WTC11 (cell line): Measurements from ENCODE around the gene CHKA. TPM values are rescaled to one million over a fixed set of nuclear protein-coding genes. Genes with fewer than 3 reads are reported as not detected.

Source experiments
- ATAC-seq: fragments of 200-7000 bp; cut with Tn5 transposase; 2 replicates; pipeline ENCODE4 v1.10.0; 2021; ENCODE audit warnings: mild to moderate bottlenecking, moderate library complexity
- CTCF ChIA-PET: fragments of 300-600 bp; sonication (Branson Sonifier 250); formaldehyde crosslinking; loops from one replicate; lab custom pipeline; 2021; ENCODE audit warnings: antibody characterized with exemption; lab: Charles Lee
- POLR2A ChIA-PET: fragments of 350-600 bp; sonication (Branson Sonifier 250); formaldehyde crosslinking; loops from one replicate; lab custom pipeline; 2021; ENCODE audit warnings: antibody characterized with exemption; lab: Charles Lee
- DNase-seq: peaks from one replicate; pipeline ENCODE4 v3.0.0; 2021; ENCODE audit warnings: low spot score
- H3K27ac Mint-ChIP-seq: 2 replicates; pipeline ENCODE4 v1.8.0; 2021; ENCODE audit warnings: mixed read lengths
- H3K27me3 Mint-ChIP-seq: 2 replicates; pipeline ENCODE4 v1.8.0; 2021; ENCODE audit warnings: low read depth, mild to moderate bottlenecking, moderate library complexity, mixed read lengths
- H3K36me3 Mint-ChIP-seq: 2 replicates; pipeline ENCODE4 v1.8.0; 2021; ENCODE audit warnings: mixed read lengths
- H3K4me1 Mint-ChIP-seq: 2 replicates; pipeline ENCODE4 v1.8.0; 2022; ENCODE audit warnings: mixed read lengths
- H3K4me3 Mint-ChIP-seq: 2 replicates; pipeline ENCODE4 v1.8.0; 2021; ENCODE audit warnings: mild to moderate bottlenecking, moderate library complexity, mixed read lengths
- H3K9me3 Mint-ChIP-seq: 2 replicates; pipeline ENCODE4 v1.8.0; 2021; ENCODE audit warnings: mixed read lengths
- CBFB ChIP-seq: sonication (generic); formaldehyde crosslinking; IDR thresholded peaks from 2 replicates; pipeline ENCODE4 v1.8.1; 2022; ENCODE audit warnings: mild to moderate bottlenecking, low read depth, missing genetic modification reagents
- ELF4 ChIP-seq: sonication (generic); formaldehyde crosslinking; IDR thresholded peaks from 2 replicates; pipeline ENCODE4 v1.8.1; 2022; ENCODE audit warnings: low read depth, mild to moderate bottlenecking, moderate library complexity, missing genetic modification reagents
- FOXJ3 ChIP-seq: sonication (generic); formaldehyde crosslinking; IDR thresholded peaks from 2 replicates; pipeline ENCODE4 v1.9.0; 2021; ENCODE audit warnings: missing genetic modification reagents, mild to moderate bottlenecking, borderline replicate concordance
- GABPB1 ChIP-seq: sonication (generic); formaldehyde crosslinking; IDR thresholded peaks from 2 replicates; pipeline ENCODE4 v1.8.1; 2023; ENCODE audit warnings: mild to moderate bottlenecking, missing genetic modification reagents
- TEAD4 ChIP-seq: sonication (generic); formaldehyde crosslinking; IDR thresholded peaks from 2 replicates; pipeline ENCODE4 v1.8.0; 2022; ENCODE audit warnings: mild to moderate bottlenecking, missing genetic modification reagents
- TP53 ChIP-seq: sonication (generic); formaldehyde crosslinking; IDR thresholded peaks from 2 replicates; pipeline ENCODE4 v1.8.1; 2023; ENCODE audit warnings: mild to moderate bottlenecking, missing genetic modification reagents
- ZNF121 ChIP-seq: sonication (generic); formaldehyde crosslinking; IDR thresholded peaks from 2 replicates; pipeline ENCODE4 v1.8.0; 2023; ENCODE audit warnings: missing genetic modification reagents
- ZNF138 ChIP-seq: sonication (generic); formaldehyde crosslinking; conservative IDR thresholded peaks from 2 replicates; pipeline ENCODE4 v1.8.1; 2022; ENCODE audit warnings: mild to moderate bottlenecking, moderate library complexity, missing genetic modification reagents
- total RNA-seq: library from RNA; stranded (reverse); gene quantifications from 3 replicates; pipeline ENCODE4 v1.2.3, GENCODE V29; 2021
- TF ChIP-seq, protein P1 (sequence below): sonication (generic); formaldehyde crosslinking; IDR thresholded peaks from 2 replicates; pipeline ENCODE4 v1.8.0; 2022; ENCODE audit warnings: mild to moderate bottlenecking, missing genetic modification reagents
- TF ChIP-seq, protein P2 (sequence below): sonication (generic); formaldehyde crosslinking; IDR thresholded peaks from 2 replicates; pipeline ENCODE4 v1.8.0; 2022; ENCODE audit warnings: mild to moderate bottlenecking, missing genetic modification reagents
- TF ChIP-seq, protein P3 (sequence below): sonication (generic); formaldehyde crosslinking; IDR thresholded peaks from 2 replicates; pipeline ENCODE4 v1.8.0; 2022; ENCODE audit warnings: missing genetic modification reagents
- TF ChIP-seq, protein P4 (sequence below): fragments of 250-450 bp; sonication (Bioruptor Pico); IDR thresholded peaks from 2 replicates; pipeline ENCODE4 v2.1.2; 2022; ENCODE audit warnings: mild to moderate bottlenecking, moderate library complexity

Gene CHKA
- total RNA-seq, 1 experiment from 2014 or later: 76.1 TPM

DNA sequence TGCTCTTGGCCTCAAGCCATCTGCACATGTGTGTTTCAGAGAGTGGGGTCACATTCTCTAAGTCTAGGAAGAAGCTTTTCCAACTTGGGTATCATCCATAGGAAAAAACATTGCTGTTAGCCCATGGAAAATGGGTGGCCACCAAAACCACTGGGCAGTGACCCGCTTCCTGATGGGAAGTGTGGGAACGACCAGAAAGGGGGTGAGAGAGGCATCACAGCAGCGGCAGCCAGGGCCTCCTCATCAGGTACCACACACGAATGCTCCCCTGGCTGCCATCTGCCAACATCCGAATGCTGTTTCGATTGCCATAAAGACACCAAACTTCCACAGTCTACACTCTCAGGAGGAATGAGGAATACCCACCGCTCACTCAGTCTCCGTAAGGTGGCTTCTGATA is 40.3 kb downstream of the CHKA start:
- Mint-ChIP-seq H3K4me1 (peaks cover 3% of the 10 kb centered on the region; the same call in 1 of the 2 replicates), H3K36me3 (peaks cover 26% of the 10 kb centered on the region), H3K4me3 (no peak overlapping the region), H3K9me3 (no peaks in the 10 kb centered on the region), H3K27ac (peak overlapping the region; percentile 81; the same call in 1 of the 2 replicates), H3K27me3 (no peaks in the 10 kb centered on the region)
- TF ChIP-seq CBFB (CRISPR knock-in tag): no peak
- ATAC-seq (no peak), DNase-seq (no peak)
- ChIA-PET POLR2A (no interaction called here), CTCF (no interaction called here)

DNA sequence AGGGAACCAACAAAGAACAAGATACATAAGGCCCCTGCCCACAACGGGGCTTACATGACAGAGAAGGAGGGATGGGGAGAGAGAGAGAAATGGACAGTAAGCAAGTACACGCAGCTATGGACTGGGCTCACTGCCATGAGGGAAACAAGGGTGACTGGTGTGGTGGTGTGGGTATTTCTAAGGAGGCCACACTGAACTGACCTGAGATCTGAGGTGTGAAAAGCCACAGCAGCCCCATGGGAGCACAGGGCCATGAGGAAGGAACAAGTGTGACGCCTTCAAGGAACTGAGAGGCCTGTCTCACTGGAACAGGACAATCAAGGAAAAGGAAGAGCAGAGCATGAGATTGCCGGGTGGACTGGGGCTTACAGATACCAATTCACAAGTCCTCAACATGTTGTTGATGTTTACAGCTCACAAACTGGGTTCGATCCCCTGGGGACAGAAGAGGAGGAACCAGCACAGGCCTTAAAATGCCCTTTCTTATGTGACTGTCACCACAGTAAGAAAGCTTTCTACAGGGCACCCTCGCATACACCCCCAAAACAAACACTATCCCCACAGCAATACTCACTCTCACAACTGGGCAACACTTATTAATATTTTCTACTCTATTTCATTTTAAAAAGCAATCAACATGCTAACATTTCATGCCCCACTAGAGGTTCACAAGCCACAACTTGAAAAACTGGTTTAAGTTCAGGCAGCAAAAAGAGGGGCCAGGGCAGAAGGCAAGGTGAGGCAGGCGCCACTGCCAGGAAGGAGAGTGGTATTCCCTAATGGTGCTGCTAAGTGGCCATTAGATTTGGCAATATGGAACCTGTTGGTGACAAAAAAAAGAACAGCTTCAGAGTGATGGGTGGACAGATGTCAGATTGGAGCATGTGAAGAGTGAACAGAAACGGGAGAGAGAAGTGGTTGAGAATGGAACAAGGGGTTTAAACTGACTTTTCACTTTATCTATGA is 43.3 kb downstream of the CHKA start:
- POLR2A ChIA-PET: no interaction called here
- Mint-ChIP-seq H3K36me3 (peaks cover 44% of the 10 kb centered on the region), H3K9me3 (no peaks in the 10 kb centered on the region), H3K27ac (peak overlapping the region; percentile 74), H3K4me1 (peaks cover 3% of the 10 kb centered on the region; the same call in 1 of the 2 replicates), H3K4me3 (no peak overlapping the region)
- CTCF ChIA-PET: no interaction called here
- DNase-seq: no peak
- no peak for ATAC-seq
- TF ChIP-seq TEAD4 (CRISPR knock-in tag): no peak
- TF ChIP-seq, protein P1, sequence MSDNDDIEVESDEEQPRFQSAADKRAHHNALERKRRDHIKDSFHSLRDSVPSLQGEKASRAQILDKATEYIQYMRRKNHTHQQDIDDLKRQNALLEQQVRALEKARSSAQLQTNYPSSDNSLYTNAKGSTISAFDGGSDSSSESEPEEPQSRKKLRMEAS (CRISPR knock-in tag): no peak
- TF ChIP-seq, protein P2, sequence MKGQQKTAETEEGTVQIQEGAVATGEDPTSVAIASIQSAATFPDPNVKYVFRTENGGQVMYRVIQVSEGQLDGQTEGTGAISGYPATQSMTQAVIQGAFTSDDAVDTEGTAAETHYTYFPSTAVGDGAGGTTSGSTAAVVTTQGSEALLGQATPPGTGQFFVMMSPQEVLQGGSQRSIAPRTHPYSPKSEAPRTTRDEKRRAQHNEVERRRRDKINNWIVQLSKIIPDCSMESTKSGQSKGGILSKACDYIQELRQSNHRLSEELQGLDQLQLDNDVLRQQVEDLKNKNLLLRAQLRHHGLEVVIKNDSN (CRISPR knock-in tag): no peak
- TF ChIP-seq ZNF121 (CRISPR knock-in tag): no peak
- no peak for TF ChIP-seq FOXJ3 (CRISPR knock-in tag)
- TF ChIP-seq TP53: no peak
- TF ChIP-seq, protein P3, sequence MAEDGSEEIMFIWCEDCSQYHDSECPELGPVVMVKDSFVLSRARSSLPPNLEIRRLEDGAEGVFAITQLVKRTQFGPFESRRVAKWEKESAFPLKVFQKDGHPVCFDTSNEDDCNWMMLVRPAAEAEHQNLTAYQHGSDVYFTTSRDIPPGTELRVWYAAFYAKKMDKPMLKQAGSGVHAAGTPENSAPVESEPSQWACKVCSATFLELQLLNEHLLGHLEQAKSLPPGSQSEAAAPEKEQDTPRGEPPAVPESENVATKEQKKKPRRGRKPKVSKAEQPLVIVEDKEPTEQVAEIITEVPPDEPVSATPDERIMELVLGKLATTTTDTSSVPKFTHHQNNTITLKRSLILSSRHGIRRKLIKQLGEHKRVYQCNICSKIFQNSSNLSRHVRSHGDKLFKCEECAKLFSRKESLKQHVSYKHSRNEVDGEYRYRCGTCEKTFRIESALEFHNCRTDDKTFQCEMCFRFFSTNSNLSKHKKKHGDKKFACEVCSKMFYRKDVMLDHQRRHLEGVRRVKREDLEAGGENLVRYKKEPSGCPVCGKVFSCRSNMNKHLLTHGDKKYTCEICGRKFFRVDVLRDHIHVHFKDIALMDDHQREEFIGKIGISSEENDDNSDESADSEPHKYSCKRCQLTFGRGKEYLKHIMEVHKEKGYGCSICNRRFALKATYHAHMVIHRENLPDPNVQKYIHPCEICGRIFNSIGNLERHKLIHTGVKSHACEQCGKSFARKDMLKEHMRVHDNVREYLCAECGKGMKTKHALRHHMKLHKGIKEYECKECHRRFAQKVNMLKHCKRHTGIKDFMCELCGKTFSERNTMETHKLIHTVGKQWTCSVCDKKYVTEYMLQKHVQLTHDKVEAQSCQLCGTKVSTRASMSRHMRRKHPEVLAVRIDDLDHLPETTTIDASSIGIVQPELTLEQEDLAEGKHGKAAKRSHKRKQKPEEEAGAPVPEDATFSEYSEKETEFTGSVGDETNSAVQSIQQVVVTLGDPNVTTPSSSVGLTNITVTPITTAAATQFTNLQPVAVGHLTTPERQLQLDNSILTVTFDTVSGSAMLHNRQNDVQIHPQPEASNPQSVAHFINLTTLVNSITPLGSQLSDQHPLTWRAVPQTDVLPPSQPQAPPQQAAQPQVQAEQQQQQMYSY (CRISPR knock-in tag): no peak
- TF ChIP-seq, protein P4, sequence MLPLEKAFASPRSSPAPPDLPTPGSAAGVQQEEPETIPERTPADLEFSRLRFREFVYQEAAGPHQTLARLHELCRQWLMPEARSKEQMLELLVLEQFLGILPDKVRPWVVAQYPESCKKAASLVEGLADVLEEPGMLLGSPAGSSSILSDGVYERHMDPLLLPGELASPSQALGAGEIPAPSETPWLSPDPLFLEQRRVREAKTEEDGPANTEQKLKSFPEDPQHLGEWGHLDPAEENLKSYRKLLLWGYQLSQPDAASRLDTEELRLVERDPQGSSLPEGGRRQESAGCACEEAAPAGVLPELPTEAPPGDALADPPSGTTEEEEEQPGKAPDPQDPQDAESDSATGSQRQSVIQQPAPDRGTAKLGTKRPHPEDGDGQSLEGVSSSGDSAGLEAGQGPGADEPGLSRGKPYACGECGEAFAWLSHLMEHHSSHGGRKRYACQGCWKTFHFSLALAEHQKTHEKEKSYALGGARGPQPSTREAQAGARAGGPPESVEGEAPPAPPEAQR (CRISPR knock-in tag): no peak
- no peak for TF ChIP-seq ZNF138 (CRISPR knock-in tag)
- TF ChIP-seq, all 79 proteins: peak for 0
- H3K27me3 Mint-ChIP-seq: no peaks in the 10 kb centered on the region

DNA sequence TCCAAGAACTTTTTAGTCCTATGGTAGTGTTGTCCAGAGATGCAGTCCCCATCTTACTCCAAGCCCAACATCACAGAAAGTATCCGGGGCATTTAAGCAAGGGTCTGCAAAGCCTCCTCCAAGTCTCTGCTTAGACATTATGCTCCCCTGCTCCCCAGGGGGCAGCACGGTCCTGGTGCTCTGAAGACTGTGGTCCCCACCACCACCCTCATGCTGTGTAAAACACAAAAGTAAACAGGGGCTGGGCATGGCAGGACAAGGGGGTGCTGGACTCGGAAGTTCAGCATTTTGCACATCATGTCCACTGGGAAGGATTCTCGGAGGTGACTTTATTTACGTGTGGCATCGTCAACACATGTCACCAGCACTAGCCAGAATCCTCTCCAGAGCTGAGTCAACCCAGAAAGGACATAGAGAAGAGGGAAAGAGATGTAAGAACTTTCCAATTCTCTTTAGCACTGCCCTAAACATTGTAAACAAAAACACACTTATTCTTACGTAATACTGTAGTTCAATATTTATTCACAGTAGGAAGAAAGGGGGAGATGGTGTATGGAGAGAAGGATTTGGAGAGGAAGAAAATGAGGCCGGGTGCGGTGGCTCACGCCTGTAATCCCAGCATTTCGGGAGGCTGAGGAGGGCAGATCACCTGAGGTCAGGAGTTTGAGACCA is 44.7 kb downstream of the CHKA start:
- CTCF ChIA-PET: no interaction called here

More for the DNA sequence above, 44.7 kb downstream of the CHKA start:
- no peak overlapping the region for H3K4me3 Mint-ChIP-seq
- peak overlapping the region; percentile 60; the same call in 1 of the 2 replicates for H3K27ac Mint-ChIP-seq
- H3K4me1 Mint-ChIP-seq: peaks cover 3% of the 10 kb centered on the region; the same call in 1 of the 2 replicates
- TF ChIP-seq GABPB1 (CRISPR knock-in tag) (no peak), ELF4 (CRISPR knock-in tag) (no peak)
- no peaks in the 10 kb centered on the region for H3K9me3 Mint-ChIP-seq
- H3K36me3 Mint-ChIP-seq: peaks cover 44% of the 10 kb centered on the region
- POLR2A ChIA-PET: no interaction called here
- no peaks in the 10 kb centered on the region for H3K27me3 Mint-ChIP-seq
- DNase-seq (no peak), ATAC-seq (no peak)
